IPS-20b (cell line): Measurements from ENCODE around the gene PITPNM2.
"Not testable (repeated sequence)": the region's sequence is repeated elsewhere in the genome, so short reads cannot be mapped to it uniquely, and the experiment has no call there.

Experiments
- H3K27ac ChIP-seq: one replicate; pipeline ENCODE4 v1.5.1; 2013; ENCODE audit warnings: low read length
- H3K27me3 ChIP-seq: 2 replicates; pipeline ENCODE4 v1.6.1; 2013; ENCODE audit warnings: mild to moderate bottlenecking, low read length, inconsistent platforms; ENCODE audit not compliant: insufficient read depth
- H3K36me3 ChIP-seq: 2 replicates; pipeline ENCODE4 v1.6.1; 2013; ENCODE audit warnings: low read depth, mild to moderate bottlenecking, inconsistent platforms, low read length, moderate library complexity; ENCODE audit not compliant: insufficient read depth
- H3K4me1 ChIP-seq: 2 replicates; pipeline ENCODE4 v1.6.1; 2013; ENCODE audit warnings: mild to moderate bottlenecking, control low read depth, inconsistent platforms, low read length, moderate library complexity; ENCODE audit not compliant: insufficient read depth
- H3K4me3 ChIP-seq: 2 replicates; pipeline ENCODE4 v1.5.1; 2013; ENCODE audit warnings: mild to moderate bottlenecking, low read length, inconsistent platforms
- H3K9ac ChIP-seq: 2 replicates; pipeline ENCODE4 v1.6.1; 2013; ENCODE audit warnings: low read depth, mild to moderate bottlenecking, inconsistent platforms, low read length, moderate library complexity
- H3K9me3 ChIP-seq: 2 replicates; pipeline ENCODE4 v1.6.1; 2013; ENCODE audit warnings: mild to moderate bottlenecking, low read depth, low read length, inconsistent platforms; ENCODE audit not compliant: insufficient read depth

Gene PITPNM2

DNA sequence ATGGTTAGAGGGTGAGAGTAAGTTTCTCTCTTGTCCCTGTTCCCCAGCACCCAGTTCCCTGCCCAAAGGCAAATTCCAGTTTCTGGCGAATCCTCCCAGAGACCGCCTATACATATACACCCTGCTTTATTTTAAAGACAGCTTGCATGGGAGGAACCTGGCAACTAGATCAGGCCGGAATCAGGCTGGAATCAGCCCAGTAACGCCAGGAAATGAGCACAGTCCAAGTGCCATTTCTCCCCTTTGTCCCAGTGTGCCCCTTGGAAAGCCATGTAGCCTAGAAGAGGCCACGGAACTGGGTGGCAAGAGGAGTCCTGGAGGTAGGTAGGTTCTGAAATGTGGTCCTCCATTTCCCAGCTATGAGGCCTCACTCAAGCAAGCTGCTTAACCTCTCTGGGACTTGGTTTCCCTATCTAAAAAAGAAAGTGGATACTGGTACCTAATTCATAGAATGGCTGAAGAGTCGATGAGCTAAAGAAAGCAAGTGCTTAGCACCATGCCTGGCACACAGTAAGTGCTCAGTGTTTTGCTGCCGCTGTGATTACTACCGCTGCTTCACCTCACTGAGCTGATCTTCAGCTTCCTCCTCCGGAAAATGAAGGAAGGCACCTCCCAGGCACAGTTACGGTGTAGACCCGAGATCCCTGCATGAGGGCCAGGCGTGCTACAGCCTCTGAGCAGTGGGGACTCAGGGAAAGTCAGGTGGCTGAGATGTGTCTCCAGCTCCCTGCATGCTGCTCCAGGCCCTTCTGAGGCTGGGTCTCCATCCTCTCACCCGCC, 36.4 kb downstream of the PITPNM2 start:
- H3K9me3 ChIP-seq = no peaks in the 10 kb centered on the region
- no peak overlapping the region for H3K27ac ChIP-seq
- H3K9ac ChIP-seq = no peak overlapping the region
- H3K36me3 ChIP-seq = no peaks in the 10 kb centered on the region
- H3K4me3 ChIP-seq = no peak overlapping the region
- H3K4me1 ChIP-seq = no peaks in the 10 kb centered on the region
- H3K27me3 ChIP-seq = peaks cover 18% of the 10 kb centered on the region

DNA sequence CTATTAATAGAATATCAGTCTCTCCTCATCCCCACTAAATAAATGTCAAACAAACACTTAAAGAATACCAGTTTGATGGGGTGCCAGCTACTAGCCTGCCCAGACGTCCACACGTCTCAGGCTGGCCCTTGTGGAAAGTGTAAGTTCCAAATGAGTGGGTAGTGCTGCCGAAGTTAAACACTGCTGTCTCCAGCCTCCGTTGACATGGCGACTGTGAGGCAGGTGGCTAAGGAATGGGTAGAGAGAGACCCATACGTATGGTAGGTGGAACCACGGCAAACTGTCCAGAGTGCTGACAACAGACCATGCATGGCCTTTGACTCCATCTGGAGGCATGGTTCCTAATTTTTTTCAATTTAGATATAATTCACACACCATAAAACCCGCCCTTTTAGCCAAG, 37.9 kb downstream of the PITPNM2 start:
- Histone ChIP-seq H3K4me1 (no peaks in the 10 kb centered on the region), H3K27ac (no peak overlapping the region), H3K9ac (no peak overlapping the region), H3K9me3 (no peaks in the 10 kb centered on the region), H3K27me3 (peaks cover 13% of the 10 kb centered on the region), H3K36me3 (no peaks in the 10 kb centered on the region), H3K4me3 (no peak overlapping the region)

DNA sequence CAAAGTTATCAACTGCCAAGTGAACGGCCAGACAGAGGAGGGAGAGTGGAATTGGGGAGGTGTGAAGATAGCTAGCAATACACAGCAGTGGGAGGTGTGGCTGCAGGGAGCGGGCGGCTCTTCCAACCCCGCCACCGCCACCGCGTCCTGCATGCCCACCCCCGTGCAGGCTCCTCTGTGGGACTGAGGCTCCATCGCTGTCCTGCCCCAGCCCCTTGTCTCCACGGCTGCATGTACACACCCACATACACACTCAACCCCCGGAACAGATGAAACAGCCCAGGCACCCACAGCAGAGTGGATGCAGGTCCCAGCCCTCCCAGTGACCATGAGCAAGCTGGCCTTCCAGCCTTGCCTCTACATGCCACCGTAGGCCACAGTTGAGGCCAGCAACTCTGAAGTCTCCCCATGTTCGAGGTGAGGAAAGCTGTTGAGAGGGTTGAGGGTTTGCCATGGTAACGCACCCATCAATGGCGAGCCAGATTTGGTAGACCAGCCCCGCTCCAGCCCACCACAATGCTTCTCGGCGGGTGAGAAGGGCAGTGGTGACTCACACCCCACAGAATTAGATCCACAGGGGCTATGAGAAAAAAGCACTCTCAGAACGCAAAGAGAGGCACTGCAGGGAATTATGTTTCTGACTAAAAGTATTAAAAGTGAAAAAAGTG, 39.3 kb downstream of the PITPNM2 start:
- H3K27ac ChIP-seq = no peak overlapping the region
- H3K4me1 ChIP-seq = peaks cover 8% of the 10 kb centered on the region

DNA sequence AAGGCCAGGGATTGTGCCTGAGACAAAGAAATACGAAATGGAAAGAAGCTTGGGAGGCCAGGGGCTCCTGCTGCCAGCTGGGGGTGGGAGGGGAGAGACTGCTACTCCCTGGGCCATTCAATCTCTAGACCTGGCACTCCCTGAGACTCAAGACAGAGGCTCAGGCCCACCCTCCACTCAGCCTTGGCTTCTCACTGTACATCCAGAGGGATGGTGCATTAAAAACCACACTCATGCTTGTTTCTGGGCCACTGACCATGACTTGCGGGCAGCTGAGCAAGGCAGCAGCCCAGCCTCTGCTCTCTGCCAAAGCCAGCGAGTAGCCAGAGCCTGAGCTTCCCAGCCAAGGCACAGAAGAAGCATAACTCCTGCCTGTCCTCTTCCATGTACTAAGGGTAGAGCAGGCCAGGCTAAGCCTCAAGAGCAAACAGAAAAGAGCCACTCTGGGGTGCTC, 41.5 kb downstream of the PITPNM2 start:
- H3K36me3 ChIP-seq = no peaks in the 10 kb centered on the region
- H3K27ac ChIP-seq = no peak overlapping the region
- no peaks in the 10 kb centered on the region for H3K9me3 ChIP-seq
- H3K27me3 ChIP-seq = no peaks in the 10 kb centered on the region
- H3K4me1 ChIP-seq = peaks cover 9% of the 10 kb centered on the region
- no peak overlapping the region for H3K9ac ChIP-seq
- no peak overlapping the region for H3K4me3 ChIP-seq

More for the DNA sequence above, 39.3 kb downstream of the PITPNM2 start:
- Histone ChIP-seq H3K9me3 (no peaks in the 10 kb centered on the region), H3K4me3 (no peak overlapping the region), H3K27me3 (no peaks in the 10 kb centered on the region), H3K9ac (no peak overlapping the region), H3K36me3 (no peaks in the 10 kb centered on the region)

DNA sequence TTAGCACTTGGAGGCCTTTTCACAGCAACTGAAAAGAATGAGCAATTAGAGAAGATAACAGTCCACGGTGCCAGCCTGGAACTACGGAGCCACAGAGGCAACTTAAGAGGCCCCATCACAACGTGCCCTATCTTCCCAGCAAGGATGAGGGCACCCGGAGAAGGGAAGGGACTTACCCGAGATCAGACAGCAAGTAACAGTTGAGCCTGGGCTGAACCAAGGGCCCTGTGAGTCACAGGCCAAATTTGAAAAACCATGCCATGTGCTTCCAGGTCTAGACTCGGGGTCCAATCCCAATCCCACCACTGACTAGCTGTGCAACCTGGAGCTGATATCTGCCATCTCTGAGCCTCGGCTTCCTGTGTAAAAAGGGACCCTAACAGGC, 42.2 kb downstream of the PITPNM2 start:
- no peak overlapping the region for H3K9ac ChIP-seq
- H3K9me3 ChIP-seq = no peaks in the 10 kb centered on the region
- peaks cover 9% of the 10 kb centered on the region for H3K4me1 ChIP-seq
- no peaks in the 10 kb centered on the region for H3K27me3 ChIP-seq
- no peak overlapping the region for H3K27ac ChIP-seq
- no peaks in the 10 kb centered on the region for H3K36me3 ChIP-seq
- no peak overlapping the region for H3K4me3 ChIP-seq

DNA sequence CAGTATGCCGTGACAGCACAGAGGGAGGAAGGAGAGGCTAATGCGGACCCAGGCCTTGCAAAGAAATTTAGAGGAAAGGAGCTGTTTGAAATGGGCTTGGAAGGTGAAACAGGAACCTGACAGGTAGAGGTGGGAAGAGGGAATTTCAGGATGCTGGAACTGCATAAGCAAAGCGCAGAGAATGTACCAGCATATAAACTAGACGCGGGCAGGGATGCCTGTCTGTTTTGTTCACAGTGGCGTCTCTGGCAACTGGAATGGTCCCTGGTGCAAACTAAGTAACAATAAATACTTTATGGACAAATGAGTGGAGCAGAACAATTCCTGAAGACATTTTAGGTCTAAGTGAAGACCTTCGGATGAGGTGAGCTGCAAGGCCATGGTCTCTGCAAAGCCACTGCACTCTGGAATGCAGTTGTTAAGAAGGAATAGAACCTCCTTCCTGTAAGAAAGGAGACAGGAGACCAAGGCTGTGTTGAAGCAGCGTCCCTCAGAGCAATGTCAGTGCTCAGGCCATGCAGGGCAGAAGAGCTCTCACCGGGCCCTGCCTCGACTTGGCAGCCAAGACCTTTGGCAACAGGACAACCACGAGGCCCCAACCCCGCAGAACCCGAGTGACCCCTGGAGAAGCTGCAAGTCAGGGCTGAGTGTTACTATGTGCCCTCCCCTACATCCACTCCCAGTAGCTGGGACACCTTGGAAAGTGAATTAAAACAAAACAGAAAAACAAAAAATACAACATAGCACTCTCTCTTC, 42.8 kb downstream of the PITPNM2 start:
- Histone ChIP-seq H3K27me3 (no peaks in the 10 kb centered on the region), H3K4me1 (peaks cover 13% of the 10 kb centered on the region), H3K27ac (no peak overlapping the region), H3K9me3 (no peaks in the 10 kb centered on the region), H3K9ac (no peak overlapping the region), H3K4me3 (no peak overlapping the region), H3K36me3 (no peaks in the 10 kb centered on the region)

DNA sequence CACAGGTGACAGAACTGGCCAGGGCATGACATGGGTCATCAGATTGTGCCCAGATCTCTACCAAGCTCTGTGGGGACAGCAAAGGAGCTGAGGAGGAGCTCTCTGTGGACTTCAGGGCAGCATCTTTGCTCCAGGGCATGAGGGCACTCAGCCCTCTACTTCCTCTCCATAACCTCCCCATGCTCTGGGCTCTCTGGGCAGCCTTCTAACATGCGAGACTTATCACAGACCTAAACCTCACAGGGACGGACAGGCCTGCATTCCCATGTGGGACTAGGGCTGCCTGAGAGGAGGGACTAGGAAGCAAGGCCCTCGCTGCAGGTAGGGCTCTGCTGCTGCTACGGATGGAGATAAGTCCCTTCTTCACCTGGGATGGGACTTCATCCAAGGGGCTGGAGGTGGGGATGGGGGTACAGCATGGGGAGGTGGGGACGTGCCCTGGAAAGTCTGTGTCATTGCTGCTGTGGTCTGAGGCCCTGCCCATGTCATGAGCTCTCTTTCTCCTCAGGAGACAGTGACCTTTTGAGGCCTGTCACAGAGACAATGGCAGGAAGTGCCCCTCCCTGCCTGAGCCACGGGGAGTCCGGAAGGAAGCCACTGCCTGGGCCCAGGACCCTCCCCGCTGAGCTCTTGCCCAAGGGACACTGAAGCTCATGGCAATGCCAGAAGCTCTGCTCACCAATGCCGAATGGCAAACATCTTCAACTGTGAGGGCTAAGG, 44.1 kb downstream of the PITPNM2 start:
- H3K4me3 ChIP-seq = no peak overlapping the region
- no peaks in the 10 kb centered on the region for H3K27me3 ChIP-seq
- H3K9ac ChIP-seq = no peak overlapping the region
- no peaks in the 10 kb centered on the region for H3K9me3 ChIP-seq
- H3K27ac ChIP-seq = no peak overlapping the region
- no peaks in the 10 kb centered on the region for H3K36me3 ChIP-seq
- peaks cover 26% of the 10 kb centered on the region for H3K4me1 ChIP-seq

DNA sequence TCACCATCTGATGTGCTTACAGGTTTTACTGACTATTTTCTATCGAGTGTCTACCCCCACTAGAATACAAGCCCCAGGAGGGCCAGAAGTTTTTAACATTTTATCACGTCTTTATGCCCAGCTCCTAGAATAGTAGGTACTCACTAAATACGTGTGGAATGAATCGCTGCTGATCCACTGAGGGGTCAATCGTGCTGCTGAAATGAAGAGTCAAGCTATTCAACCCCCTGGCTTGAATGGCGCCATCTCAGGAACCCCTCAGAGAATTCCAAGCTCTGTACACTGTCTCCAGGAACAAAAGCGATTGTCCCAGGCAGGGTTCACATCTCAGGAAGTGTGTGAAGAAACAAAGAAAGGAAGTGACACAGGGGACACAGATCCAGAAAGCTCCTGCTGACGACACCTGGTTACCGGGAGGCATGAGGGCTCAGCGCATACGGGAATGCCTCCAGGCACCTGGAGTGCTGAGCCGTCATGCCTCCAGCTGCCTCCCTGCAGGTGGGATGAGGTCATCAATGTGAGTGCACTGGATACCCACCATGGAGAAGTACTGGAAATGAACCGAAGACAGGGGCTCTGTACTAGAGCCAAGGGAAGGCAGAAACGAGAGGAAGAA, 45.6 kb downstream of the PITPNM2 start:
- Histone ChIP-seq H3K27me3 (no peaks in the 10 kb centered on the region), H3K4me3 (no peak overlapping the region), H3K36me3 (no peaks in the 10 kb centered on the region), H3K9ac (no peak overlapping the region), H3K4me1 (peaks cover 28% of the 10 kb centered on the region), H3K9me3 (no peaks in the 10 kb centered on the region), H3K27ac (no peak overlapping the region)

DNA sequence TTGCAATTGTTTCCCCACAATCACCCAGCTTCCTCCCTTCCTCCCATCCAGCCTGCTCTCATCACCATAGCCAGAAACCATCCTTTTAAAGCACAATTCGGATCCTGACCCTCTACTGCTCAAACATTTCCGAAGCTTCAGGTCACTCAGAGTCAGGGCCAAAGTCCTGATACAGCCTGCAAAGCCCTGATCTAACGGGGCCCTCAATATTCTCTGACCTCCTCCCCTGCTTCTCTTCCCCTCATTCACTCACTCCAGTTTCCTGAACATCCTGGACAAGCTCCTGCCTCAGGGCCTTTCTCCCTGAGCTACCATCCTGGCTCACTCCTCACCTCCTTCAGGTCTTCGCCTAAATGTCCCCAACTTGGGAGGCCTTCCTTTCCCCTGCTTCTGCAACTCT, 46.1 kb downstream of the PITPNM2 start:
- H3K27me3 ChIP-seq = no peaks in the 10 kb centered on the region
- no peak overlapping the region for H3K9ac ChIP-seq
- H3K27ac ChIP-seq = no peak overlapping the region
- H3K36me3 ChIP-seq = no peaks in the 10 kb centered on the region
- no peak overlapping the region for H3K4me3 ChIP-seq
- H3K9me3 ChIP-seq = no peaks in the 10 kb centered on the region
- peaks cover 28% of the 10 kb centered on the region for H3K4me1 ChIP-seq

DNA sequence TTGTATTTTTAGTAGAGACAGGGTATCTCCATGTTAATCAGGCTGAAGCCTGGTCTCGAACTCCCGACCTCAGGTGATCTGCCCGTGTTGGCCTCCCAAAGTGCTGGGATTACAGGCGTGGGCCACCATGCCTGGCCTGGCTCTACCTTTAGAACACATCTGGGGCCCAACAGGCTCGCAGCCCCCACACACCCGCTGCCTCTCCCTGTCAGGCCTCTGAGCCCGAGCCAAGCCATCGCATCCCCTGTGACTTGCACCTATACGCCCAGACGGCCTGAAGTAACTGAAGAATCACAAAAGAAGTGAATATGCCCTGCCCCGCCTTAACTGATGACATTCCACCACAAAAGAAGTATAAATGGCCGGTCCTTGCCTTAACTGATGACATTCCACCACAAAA, 46.8 kb downstream of the PITPNM2 start:
- peaks cover 28% of the 10 kb centered on the region for H3K4me1 ChIP-seq
- H3K36me3 ChIP-seq, H3K9ac ChIP-seq, H3K9me3 ChIP-seq, H3K27me3 ChIP-seq, H3K4me3 ChIP-seq, H3K27ac ChIP-seq: not testable (repeated sequence)
